GM13976 (cell line): ENCODE measurements around the gene TPRN.

Source experiments
- DNase-seq: peaks from one replicate; pipeline ENCODE4 v3.0.0; 2012; ENCODE audit warnings: low spot score
- in situ Hi-C: fragments of 300-500 bp; cut with MboI; formaldehyde crosslinking; loops from one replicate; pipeline ENCODE4 v1.12.0; 2022; ENCODE audit warnings: low sequenced_read_pairs, mixed read lengths, inconsistent platforms; ENCODE audit not compliant: unreplicated experiment
- TF ChIP-seq, protein P1 (sequence below): IDR thresholded peaks from 2 replicates; pipeline ENCODE4 v1.5.1; 2012; ENCODE audit warnings: borderline replicate concordance, mild to moderate bottlenecking; ENCODE audit not compliant: insufficient read depth; ENCODE audit errors: extremely low read depth, missing control alignments, control extremely low read depth

TPRN gene

DNA sequence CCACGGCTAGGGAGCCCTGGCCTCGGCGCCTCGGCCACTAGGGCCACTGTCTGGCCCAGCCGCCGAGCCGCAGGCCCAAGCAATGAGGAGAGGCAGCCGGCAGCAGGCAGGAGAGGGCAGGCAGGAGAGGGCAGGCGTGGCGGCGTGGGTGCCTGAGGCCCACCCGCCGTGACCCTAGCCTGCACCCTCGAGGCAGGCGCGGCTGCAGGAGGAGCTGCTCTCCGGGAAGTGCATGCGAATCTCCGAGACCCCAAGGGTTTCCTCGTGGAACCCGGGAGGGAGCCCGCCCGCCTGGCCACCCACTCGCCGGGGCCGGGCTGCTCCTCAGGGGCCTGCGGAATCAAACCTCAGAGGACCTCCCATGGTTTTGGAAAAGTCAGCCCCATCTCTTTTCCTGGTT lies 52.3 kb downstream of the TPRN start:
- DNase-seq, result no peak
- TF ChIP-seq, protein P1, sequence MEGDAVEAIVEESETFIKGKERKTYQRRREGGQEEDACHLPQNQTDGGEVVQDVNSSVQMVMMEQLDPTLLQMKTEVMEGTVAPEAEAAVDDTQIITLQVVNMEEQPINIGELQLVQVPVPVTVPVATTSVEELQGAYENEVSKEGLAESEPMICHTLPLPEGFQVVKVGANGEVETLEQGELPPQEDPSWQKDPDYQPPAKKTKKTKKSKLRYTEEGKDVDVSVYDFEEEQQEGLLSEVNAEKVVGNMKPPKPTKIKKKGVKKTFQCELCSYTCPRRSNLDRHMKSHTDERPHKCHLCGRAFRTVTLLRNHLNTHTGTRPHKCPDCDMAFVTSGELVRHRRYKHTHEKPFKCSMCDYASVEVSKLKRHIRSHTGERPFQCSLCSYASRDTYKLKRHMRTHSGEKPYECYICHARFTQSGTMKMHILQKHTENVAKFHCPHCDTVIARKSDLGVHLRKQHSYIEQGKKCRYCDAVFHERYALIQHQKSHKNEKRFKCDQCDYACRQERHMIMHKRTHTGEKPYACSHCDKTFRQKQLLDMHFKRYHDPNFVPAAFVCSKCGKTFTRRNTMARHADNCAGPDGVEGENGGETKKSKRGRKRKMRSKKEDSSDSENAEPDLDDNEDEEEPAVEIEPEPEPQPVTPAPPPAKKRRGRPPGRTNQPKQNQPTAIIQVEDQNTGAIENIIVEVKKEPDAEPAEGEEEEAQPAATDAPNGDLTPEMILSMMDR, result no peak
- in situ Hi-C loops, result no loop called here

DNA sequence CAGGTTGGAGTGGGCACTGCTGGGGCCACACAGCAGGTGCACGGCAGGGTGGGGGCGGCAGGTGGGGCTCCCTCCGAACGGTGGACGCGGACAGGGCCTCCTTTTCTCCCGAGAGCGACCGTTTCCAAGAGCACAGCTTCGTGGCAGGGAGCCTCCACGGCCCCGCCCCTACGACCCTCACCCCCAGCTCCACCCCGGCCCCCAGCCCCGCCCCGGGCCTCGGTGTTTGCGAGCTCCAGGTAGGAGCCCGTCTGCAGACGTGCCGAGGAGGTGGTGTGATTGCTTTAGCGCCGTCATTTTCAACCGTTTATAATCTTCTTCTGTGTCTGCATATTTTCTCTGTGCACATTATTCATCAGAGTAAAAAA lies 52.8 kb downstream of the TPRN start:
- DNase-seq, result no peak
- in situ Hi-C loops, result no loop called here

DNA sequence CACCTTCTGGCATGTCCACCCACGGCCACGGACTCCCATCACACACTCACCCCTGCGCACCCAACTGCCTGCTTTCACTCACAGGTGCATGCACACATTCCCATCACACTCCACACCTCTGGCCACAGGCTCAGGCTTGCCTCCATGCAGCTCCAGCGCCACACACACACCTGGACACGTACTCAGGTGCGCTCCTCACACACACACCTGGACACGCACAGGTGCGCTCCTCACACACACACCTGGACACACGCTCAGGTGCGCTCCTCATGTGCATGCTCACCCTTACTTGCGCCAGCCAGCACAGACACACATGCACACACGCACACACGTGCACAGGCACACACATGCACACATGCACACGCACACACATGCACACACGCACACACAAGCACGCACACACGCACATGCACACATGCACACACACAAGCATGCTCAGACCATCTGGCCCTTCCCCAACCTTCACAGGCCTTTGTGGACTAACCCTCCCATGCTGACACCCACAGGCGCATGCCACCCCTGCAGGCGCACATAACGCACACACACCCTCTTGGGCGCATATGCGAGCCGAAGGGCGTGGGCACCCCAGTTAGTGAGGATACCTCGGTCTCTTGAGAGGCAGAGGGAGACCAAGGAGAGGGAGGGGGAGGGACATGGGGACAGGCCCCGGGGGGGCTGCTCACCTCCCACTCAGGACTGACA lies 53.3 kb downstream of the TPRN start:
- TF ChIP-seq, protein P1, result no peak
- in situ Hi-C loops, result no loop called here
- no peak for DNase-seq

More for the DNA sequence above, 52.8 kb downstream of the TPRN start:
- TF ChIP-seq, protein P1, result no peak

DNA sequence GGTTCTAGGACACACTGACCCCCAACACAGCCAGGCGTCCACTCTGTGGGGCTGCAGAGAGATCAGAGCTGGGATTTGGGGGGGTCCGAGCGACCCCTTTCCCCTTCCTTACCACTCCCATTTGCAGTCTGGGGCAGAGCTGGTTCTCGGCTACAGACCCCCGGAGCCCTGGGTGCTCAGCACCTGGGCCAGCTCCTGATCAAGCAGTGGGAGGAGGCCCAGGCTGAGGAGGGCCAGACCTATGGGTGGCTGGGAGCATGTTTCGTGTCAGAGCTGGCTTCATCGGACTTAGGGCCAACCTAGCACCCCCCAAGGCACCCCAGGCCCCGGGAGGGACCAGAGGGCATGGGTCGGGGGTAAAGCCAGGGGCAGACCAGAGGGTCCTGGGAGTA lies 54.0 kb downstream of the TPRN start:
- TF ChIP-seq, protein P1, result no peak
- in situ Hi-C loops, result no loop called here
- DNase-seq, result no peak

DNA sequence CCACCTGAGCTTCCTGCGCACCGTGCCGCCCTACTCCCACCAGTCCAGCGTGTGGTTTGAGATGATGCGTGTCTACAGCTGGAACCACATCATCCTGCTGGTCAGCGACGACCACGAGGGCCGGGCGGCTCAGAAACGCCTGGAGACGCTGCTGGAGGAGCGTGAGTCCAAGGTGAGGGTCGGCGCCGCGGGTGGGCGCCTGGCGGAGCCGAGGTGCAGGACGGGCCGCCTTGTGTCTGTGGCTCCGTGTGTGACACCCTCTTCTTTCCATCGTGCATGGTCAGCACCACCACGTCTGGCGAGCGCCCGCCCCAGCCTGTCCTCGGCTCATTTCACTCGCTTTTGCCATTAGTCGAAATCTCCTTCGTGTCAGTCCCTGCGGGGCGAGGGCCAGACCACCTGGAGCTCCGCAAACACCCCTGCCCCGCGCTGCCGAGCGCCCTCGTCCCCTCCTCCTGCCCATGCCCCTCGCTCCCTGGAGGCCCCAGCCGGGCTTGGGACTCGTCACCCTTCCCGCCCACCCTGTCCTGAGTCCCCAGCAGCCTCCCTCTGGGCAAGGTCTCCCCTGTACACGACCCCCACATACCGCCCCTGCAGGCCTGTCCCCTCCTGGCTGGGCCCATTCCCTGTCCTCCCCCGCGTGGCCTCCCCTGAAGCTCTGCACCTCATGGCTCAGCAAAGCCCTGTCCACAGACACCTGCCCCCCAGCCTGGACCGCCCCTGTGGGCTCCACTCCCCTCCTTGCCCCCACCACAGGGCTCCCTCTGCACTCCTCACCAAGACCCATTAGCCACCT lies 54.6 kb downstream of the TPRN start:
- in situ Hi-C loops, result no loop called here
- DNase-seq, result no peak
- TF ChIP-seq, protein P1, result no peak

DNA sequence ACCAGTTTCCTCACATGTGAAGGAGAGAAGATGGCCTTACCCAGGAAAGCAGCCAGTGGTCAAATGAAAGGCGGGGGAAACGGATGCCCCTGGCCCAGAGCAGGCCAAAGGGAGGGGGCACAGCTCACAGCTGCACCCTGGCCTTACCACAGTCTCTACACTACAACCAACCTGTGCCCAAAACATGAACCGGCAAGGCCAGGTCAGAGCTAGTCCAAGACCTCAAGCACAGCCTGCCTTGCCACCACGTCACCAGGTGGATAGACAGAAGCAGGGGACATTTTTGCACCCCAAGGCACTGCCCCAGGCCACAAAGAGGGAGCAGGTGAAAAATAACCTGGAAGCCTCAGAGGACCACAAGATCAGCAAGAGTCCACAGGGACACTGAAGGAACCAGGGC lies 57.1 kb downstream of the TPRN start:
- in situ Hi-C loops, result no loop called here
- TF ChIP-seq, protein P1, result no peak
- DNase-seq, result no peak
